CD4-positive, alpha-beta T cell treated with Interleukin-15 for 4 hours (primary cell): Measurements from ENCODE around the gene FLG2.

ENCODE experiments used
- DNase-seq: peaks from one replicate; pipeline ENCODE4 v3.0.0-alpha.2; 2020; ENCODE audit warnings: low spot score

FLG2 gene

GRCh38 chr1:152359906-152360305 lies at the start of gene FLG2:
Gene FLG2, minus strand, starts transcription at chr1:152360006. Its CDS starts 1,122 bp downstream, at chr1:152358884.
- no peak for DNase-seq

GRCh38 chr1:152408664-152409063 lies 48.9 kb upstream of the FLG2 start:
- DNase-seq: no peak

- DNase-seq: no peak
Measured at GRCh38 chr1:152398812-152399698, 39.2 kb upstream of the FLG2 start.

- DNase-seq: no peak
Measured at GRCh38 chr1:152397474-152397873, 37.7 kb upstream of the FLG2 start.

- no peak for DNase-seq
Measured at GRCh38 chr1:152394151-152394550, 34.3 kb upstream of the FLG2 start.

GRCh38 chr1:152392909-152393308 lies 33.1 kb upstream of the FLG2 start:
- peak; percentile 37 for DNase-seq

GRCh38 chr1:152388889-152389288 lies 29.1 kb upstream of the FLG2 start:
- DNase-seq: no peak

GRCh38 chr1:152386940-152387339 lies 27.1 kb upstream of the FLG2 start:
- no peak for DNase-seq

- DNase-seq: no peak
Measured at GRCh38 chr1:152380932-152381331, 21.1 kb upstream of the FLG2 start.

- no peak for DNase-seq
Measured at GRCh38 chr1:152374451-152374850, 14.6 kb upstream of the FLG2 start.

GRCh38 chr1:152372672-152373071 lies 12.9 kb upstream of the FLG2 start:
- DNase-seq: no peak

- no peak for DNase-seq
Measured at GRCh38 chr1:152367436-152367835, 7.6 kb upstream of the FLG2 start.

GRCh38 chr1:152356736-152357135 lies 3.1 kb downstream of the FLG2 start:
- no peak for DNase-seq

GRCh38 chr1:152349611-152350010 lies 10.2 kb downstream of the FLG2 start:
- no peak for DNase-seq

- no peak for DNase-seq
Measured at GRCh38 chr1:152348447-152348846, 11.4 kb downstream of the FLG2 start.

- DNase-seq: peak; percentile 76
Measured at GRCh38 chr1:152347116-152347728, 12.6 kb downstream of the FLG2 start.

GRCh38 chr1:152344438-152344837 lies 15.4 kb downstream of the FLG2 start:
- no peak for DNase-seq

- DNase-seq: no peak
Measured at GRCh38 chr1:152343006-152343405, 16.8 kb downstream of the FLG2 start.

GRCh38 chr1:152335399-152335798 lies 24.4 kb downstream of the FLG2 start:
- no peak for DNase-seq

- no peak for DNase-seq
Measured at GRCh38 chr1:152328801-152329391, 30.9 kb downstream of the FLG2 start.

- DNase-seq: no peak
Measured at GRCh38 chr1:152325111-152325510, 34.7 kb downstream of the FLG2 start, which contains the start of gene FLG. Gene FLG, minus strand, starts transcription at chr1:152325239. Its CDS starts 9,783 bp downstream, at chr1:152315456.

GRCh38 chr1:152313970-152314369 lies 45.8 kb downstream of the FLG2 start:
- no peak for DNase-seq

- no peak for DNase-seq
Measured at GRCh38 chr1:152313319-152313801, 46.4 kb downstream of the FLG2 start.
